Cortex of kidney (tissue), 1 donor: ENCODE measurements around the gene PNMA6E.

Experiments
- DNase-seq: peaks from one replicate; lab custom pipeline; 2025; lab: John Stamatoyannopoulos, UW

Gene PNMA6E

GRCh38 chrX:153401133-153401764, at the start of gene PNMA6E:
Gene PNMA6E, minus strand, starts transcription at chrX:153401350. Its CDS starts 2,501 bp downstream, at chrX:153398849.
- no peak for DNase-seq

GRCh38 chrX:153450949-153451277, 49.8 kb upstream of the PNMA6E start:
- no peak for DNase-seq

- DNase-seq = no peak
These were observed 49.2 kb upstream of the PNMA6E start for GRCh38 chrX:153450114-153450948.

- DNase-seq = no peak
These were observed 48.4 kb upstream of the PNMA6E start for GRCh38 chrX:153449368-153450113.

GRCh38 chrX:153448556-153449367, 47.6 kb upstream of the PNMA6E start:
- DNase-seq = no peak

GRCh38 chrX:153447581-153447960, 46.4 kb upstream of the PNMA6E start:
- DNase-seq = no peak

GRCh38 chrX:153446950-153447580, 45.9 kb upstream of the PNMA6E start:
- DNase-seq = no peak

GRCh38 chrX:153446636-153446936, 45.4 kb upstream of the PNMA6E start:
- DNase-seq = no peak

- DNase-seq = no peak
These were observed 44.9 kb upstream of the PNMA6E start, which contains the start of gene TREX2 for GRCh38 chrX:153445856-153446635. Gene TREX2, minus strand, starts transcription at chrX:153446056. Its CDS starts 626 bp downstream, at chrX:153445430.

- no peak for DNase-seq
These were observed 44.1 kb upstream of the PNMA6E start for GRCh38 chrX:153445106-153445855.

GRCh38 chrX:153444333-153445011, 43.3 kb upstream of the PNMA6E start:
- DNase-seq = no peak

- DNase-seq = no peak
These were observed 42.6 kb upstream of the PNMA6E start for GRCh38 chrX:153443476-153444332.

GRCh38 chrX:153442463-153442862, 41.3 kb upstream of the PNMA6E start:
- DNase-seq = no peak

GRCh38 chrX:153441981-153442380, 40.8 kb upstream of the PNMA6E start:
- DNase-seq = no peak

GRCh38 chrX:153441296-153441695, 40.1 kb upstream of the PNMA6E start:
- DNase-seq = no peak

GRCh38 chrX:153440556-153441135, 39.5 kb upstream of the PNMA6E start:
- DNase-seq = no peak

- no peak for DNase-seq
These were observed 38.8 kb upstream of the PNMA6E start for GRCh38 chrX:153439977-153440376.

- no peak for DNase-seq
These were observed 37.4 kb upstream of the PNMA6E start for GRCh38 chrX:153438532-153438931.
